Lung (tissue), 12 donors: ENCODE measurements around the gene SLAMF9. TPM values are rescaled to one million over a fixed set of nuclear protein-coding genes. Genes with fewer than 3 reads are reported as not detected.

Source experiments
- ATAC-seq: fragments of 200-7000 bp; cut with Tn5 transposase; one replicate; pipeline ENCODE4 v1.9.1; 2020; ENCODE audit warnings: moderate number of reproducible peaks; ENCODE audit not compliant: insufficient read depth, low FRiP score
- DNase-seq, 3 donors: peaks; one replicate each; pipeline ENCODE4 v3.0.0-alpha.2; 2013 to 2017
- H3K27ac ChIP-seq, 2 donors: one replicate each; pipeline ENCODE4 v1.5.1; 2013; ENCODE audit warnings: mild to moderate bottlenecking in 2 of 2, moderate library complexity in 2 of 2, control low read depth in 1 of 2, inconsistent platforms in 1 of 2, low read depth in 1 of 2, low read length in 1 of 2
- H3K27me3 ChIP-seq, 3 donors: one replicate each; pipeline ENCODE4 v1.5.1; 2013; ENCODE audit warnings: low read length in 2 of 3; ENCODE audit not compliant: control insufficient read depth in 3 of 3, insufficient read depth in 3 of 3
- H3K36me3 ChIP-seq, 4 donors: one replicate each; pipeline ENCODE4 v1.5.1; 2013; ENCODE audit warnings: low read length in 4 of 4, mild to moderate bottlenecking in 1 of 4, moderate library complexity in 1 of 4; ENCODE audit not compliant: control insufficient read depth in 4 of 4, insufficient read depth in 4 of 4
- H3K4me1 ChIP-seq, 5 donors: one replicate each; pipeline ENCODE4 v1.5.1; 2013; ENCODE audit warnings: low read length in 5 of 5, mild to moderate bottlenecking in 2 of 5, moderate library complexity in 1 of 5; ENCODE audit not compliant: control insufficient read depth in 5 of 5, insufficient read depth in 5 of 5
- H3K4me3 ChIP-seq: one replicate; pipeline ENCODE4 v1.5.1; 2013; ENCODE audit warnings: mild to moderate bottlenecking, control low read depth, moderate library complexity
- H3K9ac ChIP-seq, 2 donors: one replicate each; pipeline ENCODE4 v1.5.1; 2013; ENCODE audit warnings: low read length in 2 of 2, control low read depth in 1 of 2; ENCODE audit not compliant: insufficient read depth in 1 of 2
- H3K9me3 ChIP-seq, 4 donors: one replicate each; pipeline ENCODE4 v1.5.1; 2013; ENCODE audit warnings: low read length in 3 of 4, mild to moderate bottlenecking in 1 of 4, moderate library complexity in 1 of 4; ENCODE audit not compliant: control insufficient read depth in 4 of 4, insufficient read depth in 3 of 4
- CTCF ChIP-seq: IDR thresholded peaks from 2 replicates; pipeline ENCODE4 v1.5.1; 2012; ENCODE audit warnings: mild to moderate bottlenecking; ENCODE audit errors: control extremely low read depth, extremely low read depth
- WGBS, 2 donors: extraction: QIAGEN DNeasy Blood & Tissue Kit; methylation state at CpG; one replicate each; pipeline ENCODE4 v1.1.7; 2013; 5-methylcytosine and 5-hydroxymethylcytosine counted together
- polyA plus RNA-seq, 2 donors: library from polyadenylated mRNA; stranded (reverse); fragments of 200-250 nt; gene quantifications; one replicate each; pipeline ENCODE4 v1.2.1, GENCODE V29; 2013
- total RNA-seq, 2 donors: library from RNA; depleted of rRNA in 1 of 2; stranded (reverse); fragments of >200 nt in 1 of 2; gene quantifications; one replicate each; pipeline ENCODE4 v1.2.1, GENCODE V29; 2014 to 2021
- donor health status: control.
- donor health status: control.
- donor health status: Bipolar disorder and iron deficiency.
- donor health status: healthy.
- donor health status: DM: yes; HTN: yes; CAD: no.

SLAMF9 gene
- total and polyA plus RNA-seq, 4 donors, result 0.37 to 0.74 (median 0.40) TPM

- Histone ChIP-seq H3K4me3 (no peak overlapping the region), H3K27ac (no peak overlapping the region), H3K9ac (no peak overlapping the region), H3K4me1 (peaks cover 0 to 2% (median 0%) of the 10 kb centered on the region in 5 donors), H3K27me3 (no peaks in the 10 kb centered on the region), H3K9me3 (no peaks in the 10 kb centered on the region), H3K36me3 (no peaks in the 10 kb centered on the region)
- 85 to 88% methylated on average over 1 of the region's 1 CpG for WGBS, 2 donors
- no peak for TF ChIP-seq CTCF
- ATAC-seq (no peak), DNase-seq (no peak)
These were observed 2.5 kb downstream of the SLAMF9 start for GRCh38 chr1:159951551-159951950.

- 66 to 72% methylated on average over 2 of the region's 2 CpGs for WGBS, 2 donors
- Histone ChIP-seq H3K36me3 (no peaks in the 10 kb centered on the region), H3K27me3 (no peaks in the 10 kb centered on the region), H3K9ac (no peak overlapping the region), H3K4me1 (peaks cover 0 to 2% (median 0%) of the 10 kb centered on the region in 5 donors), H3K27ac (no peak overlapping the region), H3K4me3 (no peak overlapping the region), H3K9me3 (no peaks in the 10 kb centered on the region)
- ATAC-seq, result no peak
- no peak for DNase-seq
- TF ChIP-seq CTCF, result no peak
These were observed 3.0 kb downstream of the SLAMF9 start for GRCh38 chr1:159951016-159951415.

- Histone ChIP-seq H3K27me3 (no peaks in the 10 kb centered on the region), H3K4me1 (peaks cover 0 to 10% (median 0%) of the 10 kb centered on the region in 5 donors), H3K27ac (no peak overlapping the region), H3K36me3 (no peaks in the 10 kb centered on the region), H3K9me3 (no peaks in the 10 kb centered on the region), H3K9ac (no peak overlapping the region), H3K4me3 (no peak overlapping the region)
- DNase-seq (no peak), ATAC-seq (no peak)
- WGBS, 2 donors, result 86 to 88% methylated on average over 4 of the region's 4 CpGs
- TF ChIP-seq CTCF, result no peak
These were observed 4.1 kb downstream of the SLAMF9 start for GRCh38 chr1:159949981-159950381.

GRCh38 chr1:159949123-159949522, 4.9 kb downstream of the SLAMF9 start:
- WGBS, 2 donors, result 66 to 78% methylated on average over 6 of the region's 6 CpGs
- ATAC-seq (no peak), DNase-seq (no peak)
- H3K36me3 ChIP-seq, result no peaks in the 10 kb centered on the region
- no peak overlapping the region for H3K27ac ChIP-seq
- H3K9ac ChIP-seq, result no peak overlapping the region
- H3K27me3 ChIP-seq, result no peaks in the 10 kb centered on the region
- TF ChIP-seq CTCF, result no peak
- H3K4me1 ChIP-seq, result peaks cover 0 to 18% (median 3%) of the 10 kb centered on the region in 5 donors
- no peaks in the 10 kb centered on the region for H3K9me3 ChIP-seq
- no peak overlapping the region for H3K4me3 ChIP-seq
